Pancreas (tissue), 10 donors: Measurements from ENCODE around the gene TMEM132C. TPM values are rescaled to one million over a fixed set of nuclear protein-coding genes. Genes with fewer than 3 reads are reported as not detected.

Source experiments
- ATAC-seq, 4 donors: fragments of 200-7000 bp; cut with Tn5 transposase; one replicate each; pipeline versions ENCODE4 v1.8.0 to v1.9.1; 2020; ENCODE audit warnings: mild to moderate bottlenecking in 4 of 4, moderate library complexity in 4 of 4
- DNase-seq, 6 donors: peaks; one replicate each; pipeline ENCODE4 v3.0.0-alpha.2; 2020
- FAIRE-seq: peaks from 2 replicates; lab custom pipeline; 2012; peaks lifted over from hg19 to GRCh38; lab: Jason Lieb, UNC
- H3K27ac ChIP-seq, 4 donors: fragments of 200-600 bp; sonication (generic); 1 replicate in 3 of 4; 2 replicates in 1 of 4; pipeline versions ENCODE4 v1.5.0 to v1.8.0; 2020
- H3K27me3 ChIP-seq, 4 donors: fragments of 200-600 bp; one replicate each; pipeline ENCODE4 v1.8.0; 2021
- H3K36me3 ChIP-seq, 3 donors: fragments of 200-600 bp; sonication (generic) in 1 of 3; one replicate each; pipeline versions ENCODE4 v1.5.0 to v1.8.0; 2020 to 2021
- H3K4me1 ChIP-seq, 3 donors: fragments of 200-600 bp; one replicate each; pipeline ENCODE4 v1.8.0; 2021
- H3K4me3 ChIP-seq, 4 donors: fragments of 200-600 bp; sonication (generic) in 2 of 4; one replicate each; pipeline versions ENCODE4 v1.5.0 to v1.8.0; 2020 to 2021
- H3K9me3 ChIP-seq, 4 donors: fragments of 200-600 bp; one replicate each; pipeline ENCODE4 v1.8.0; 2021
- CTCF ChIP-seq, 4 donors: fragments of 200-600 bp; sonication (generic) in 3 of 4; IDR thresholded peaks; one replicate each; pipeline versions ENCODE4 v1.5.0 to v1.8.0; 2021; ENCODE audit warnings: antibody characterized with exemption in 4 of 4
- WGBS, 2 donors: extraction: QIAGEN DNeasy Blood & Tissue Kit; methylation state at CpG; one replicate each; pipeline ENCODE4 v1.1.7; 2013; 5-methylcytosine and 5-hydroxymethylcytosine counted together
- intact Hi-C, 3 donors: fragments of 100-400 bp; cut with DNase I; formaldehyde crosslinking; loops; one replicate each; pipeline versions ENCODE4 v1.11.1 to v1.14.2; 2022
- polyA plus RNA-seq, 2 donors: library from polyadenylated mRNA; stranded (reverse); fragments of 200-250 nt; gene quantifications; one replicate each; pipeline ENCODE4 v1.2.3, GENCODE V29; 2013
- total RNA-seq, 6 donors: library from RNA; stranded (reverse); fragmentation: NEBNext Ultra II Directional in 4 of 6; extraction: Animal tissue kit (Norgen Biotek cat#: 25700) in 4 of 6; gene quantifications; one replicate each; pipeline versions ENCODE4 v1.2.1 to v1.2.4, GENCODE V29; 2021 to 2023
- donor health status: healthy with polysubstance abuse.
- donor health status: DM: no; HTN: no; CAD: no; lungs with moderate emphysema.
- donor health status: DM: no; HTN: no; CAD: no.
- donor health status: control.
- donor health status: control.
- donor health status: Bipolar disorder and iron deficiency.
- donor health status: DM: yes; HTN: yes; CAD: no.
- donor health status: DM: no; HTN: no; CAD: no.
- donor health status: DM: no; HTN: no; CAD: no.
- donor health status: DM: yes; HTN: yes; CAD: no.

Gene TMEM132C
- total and polyA plus RNA-seq, 8 donors: 0.63 to 5.8 (median 3.1) TPM

- ATAC-seq: no peak
- DNase-seq: no peak
- no peaks in the 10 kb centered on the region for H3K27me3 ChIP-seq
- H3K36me3 ChIP-seq: no peaks in the 10 kb centered on the region
- no peaks in the 10 kb centered on the region for H3K4me1 ChIP-seq
- FAIRE-seq: no peak
- H3K9me3 ChIP-seq: no peaks in the 10 kb centered on the region
- H3K27ac ChIP-seq: peak overlapping the region in 1 of 4 donors; percentile 12
- no peak for TF ChIP-seq CTCF (IDR thresholded peaks at IDR 0.05)
- 37 to 41% methylated on average over 7 of the region's 7 CpGs for WGBS, 2 donors
- intact Hi-C loops: no loop called here
- no peak overlapping the region for H3K4me3 ChIP-seq
Observed at GRCh38 chr12:128326406-128326805, 59.4 kb downstream of the TMEM132C start.

- Histone ChIP-seq H3K4me3 (no peak overlapping the region), H3K36me3 (no peaks in the 10 kb centered on the region), H3K27ac (no peak overlapping the region), H3K9me3 (no peaks in the 10 kb centered on the region), H3K4me1 (no peaks in the 10 kb centered on the region), H3K27me3 (no peaks in the 10 kb centered on the region)
- no peak for TF ChIP-seq CTCF (IDR thresholded peaks at IDR 0.05)
- FAIRE-seq: no peak
- no peak for DNase-seq
- no peak for ATAC-seq
- intact Hi-C loops: no loop called here
- 74 to 83% methylated on average over 8 of the region's 8 CpGs for WGBS, 2 donors
Observed at GRCh38 chr12:128328961-128329360, 62.0 kb downstream of the TMEM132C start.

GRCh38 chr12:128336204-128337070, 69.5 kb downstream of the TMEM132C start:
- H3K9me3 ChIP-seq: no peaks in the 10 kb centered on the region
- intact Hi-C loops: no loop called here
- FAIRE-seq: no peak
- no peak for ATAC-seq
- 51 to 66% methylated on average over 3 of the region's 3 CpGs for WGBS, 2 donors
- no peaks in the 10 kb centered on the region for H3K4me1 ChIP-seq
- no peaks in the 10 kb centered on the region for H3K36me3 ChIP-seq
- H3K4me3 ChIP-seq: no peak overlapping the region
- no peak for DNase-seq
- no peak overlapping the region for H3K27ac ChIP-seq
- no peak for TF ChIP-seq CTCF (IDR thresholded peaks at IDR 0.05)
- H3K27me3 ChIP-seq: peaks cover 0 to 4% (median 0%) of the 10 kb centered on the region in 4 donors

GRCh38 chr12:128337071-128337345, 70.0 kb downstream of the TMEM132C start:
- DNase-seq: no peak
- H3K36me3 ChIP-seq: no peaks in the 10 kb centered on the region
- H3K27me3 ChIP-seq: peaks cover 0 to 6% (median 0%) of the 10 kb centered on the region in 4 donors
- FAIRE-seq: no peak
- H3K4me3 ChIP-seq: no peak overlapping the region
- no peak for ATAC-seq
- WGBS, 2 donors: 34 to 37% methylated on average over 4 of the region's 4 CpGs
- H3K9me3 ChIP-seq: no peaks in the 10 kb centered on the region
- H3K4me1 ChIP-seq: no peaks in the 10 kb centered on the region
- no peak overlapping the region for H3K27ac ChIP-seq
- no peak for TF ChIP-seq CTCF (IDR thresholded peaks at IDR 0.05)
- intact Hi-C loops: no loop called here
